SK-N-MC (cell line): Measurements from ENCODE around the gene BEND7.

Experiments used
- EZH2 ChIP-seq: fragments of 200-600 bp; sonication (generic); IDR thresholded peaks from one replicate; pipeline ENCODE4 v1.6.1; 2017; ENCODE audit warnings: antibody characterized with exemption
- FOXP2 ChIP-seq: optimal IDR thresholded peaks from 2 replicates; pipeline ENCODE3; 2011; ENCODE audit warnings: mild to moderate bottlenecking, moderate library complexity; ENCODE audit not compliant: insufficient read depth; ENCODE audit errors: extremely low read length, control extremely low read depth
- POLR2AphosphoS5 ChIP-seq: IDR thresholded peaks from 2 replicates; pipeline ENCODE4 v1.6.1; 2012; ENCODE audit warnings: mild to moderate bottlenecking, low read depth, low read length, borderline replicate concordance

DNA sequence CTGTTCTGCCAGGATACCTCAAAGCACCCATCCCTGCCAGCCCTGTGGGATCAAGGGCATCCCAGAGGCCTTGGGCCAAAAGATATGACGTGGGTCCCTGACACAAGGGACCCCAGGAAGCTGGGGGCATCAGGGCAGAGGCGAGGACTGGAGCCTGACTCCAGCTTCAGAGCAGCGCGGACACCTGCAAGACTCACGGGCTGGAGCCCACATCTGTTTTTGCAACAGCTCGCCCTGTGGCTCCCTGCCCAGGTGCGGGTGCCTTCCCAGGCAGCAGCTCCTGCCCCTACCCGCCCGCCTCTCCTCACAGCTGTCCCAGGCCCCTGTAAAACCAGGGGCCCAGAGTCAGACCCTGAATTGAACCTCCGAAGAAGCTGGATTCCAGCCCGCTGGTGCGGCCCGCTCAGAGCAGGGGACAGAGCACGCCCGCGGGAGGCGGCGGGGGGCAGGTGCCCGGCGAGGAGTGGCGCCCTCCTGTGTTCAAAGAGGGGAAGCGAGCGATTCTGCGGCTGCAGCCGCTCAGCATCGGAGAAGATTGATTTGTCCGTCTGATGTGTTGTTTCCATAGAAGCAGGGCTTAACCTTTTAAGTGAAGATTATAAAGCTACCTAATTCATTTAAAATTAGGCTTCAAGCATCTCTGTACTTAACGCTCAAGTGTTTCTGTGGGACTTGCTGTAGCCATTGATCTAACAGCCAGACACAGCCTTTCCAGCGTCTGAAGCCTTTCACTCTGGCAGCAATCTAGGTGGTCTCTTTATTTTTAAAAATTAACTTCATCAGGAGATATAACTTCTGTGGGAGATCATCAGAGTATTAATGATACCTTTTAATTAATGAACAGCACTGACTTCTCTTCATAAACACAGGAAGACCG lies 88.4 kb downstream of the BEND7 start:
- TF ChIP-seq EZH2 (no peak), POLR2AphosphoS5 (no peak), FOXP2 (no peak)
